Trophoblast cell (in vitro differentiated cells and primary cell): ENCODE measurements around the gene CENPN.

Experiments used
- DNase-seq, 2 donors: peaks; one replicate each; pipeline ENCODE4 v3.0.0-alpha.2; 2016
- H2AFZ ChIP-seq: 2 replicates; pipeline ENCODE4 v1.6.1; 2013; ENCODE audit warnings: low read length, moderate library complexity, mild to moderate bottlenecking; ENCODE audit not compliant: insufficient read depth, poor library complexity
- H2AK5ac ChIP-seq: 2 replicates; pipeline ENCODE4 v1.6.1; 2013; ENCODE audit warnings: mild to moderate bottlenecking, low read length
- H2BK120ac ChIP-seq: 2 replicates; pipeline ENCODE4 v1.6.1; 2013; ENCODE audit warnings: low read length, mild to moderate bottlenecking, moderate library complexity; ENCODE audit not compliant: insufficient read depth, poor library complexity
- H2BK12ac ChIP-seq: 2 replicates; pipeline ENCODE4 v1.6.1; 2013; ENCODE audit warnings: mild to moderate bottlenecking, low read length, moderate library complexity
- H2BK5ac ChIP-seq: 2 replicates; pipeline ENCODE4 v1.6.1; 2013; ENCODE audit warnings: low read length, low read depth, moderate library complexity, mild to moderate bottlenecking; ENCODE audit not compliant: poor library complexity
- H3K14ac ChIP-seq: 2 replicates; pipeline ENCODE4 v1.6.1; 2013; ENCODE audit warnings: mild to moderate bottlenecking, low read length
- H3K18ac ChIP-seq: 2 replicates; pipeline ENCODE4 v1.6.1; 2013; ENCODE audit warnings: mild to moderate bottlenecking, low read length
- H3K23ac ChIP-seq: 2 replicates; pipeline ENCODE4 v1.6.1; 2013; ENCODE audit warnings: low read length
- H3K27ac ChIP-seq: 2 replicates; pipeline ENCODE4 v1.5.1; 2013; ENCODE audit warnings: low read depth, mild to moderate bottlenecking, inconsistent platforms, low read length, moderate library complexity
- H3K27me3 ChIP-seq: 2 replicates; pipeline ENCODE4 v1.6.1; 2013; ENCODE audit warnings: inconsistent platforms, mild to moderate bottlenecking, low read length, moderate library complexity; ENCODE audit not compliant: insufficient read depth
- H3K36me3 ChIP-seq, 2 experiments: 1 replicate in 1 of 2; 2 replicates in 1 of 2; pipeline ENCODE4 v1.6.1; 2013; ENCODE audit warnings: low read length in 2 of 2, mild to moderate bottlenecking in 2 of 2, moderate library complexity in 1 of 2; ENCODE audit not compliant: insufficient read depth in 2 of 2, control insufficient read depth in 1 of 2
- H3K4ac ChIP-seq: 2 replicates; pipeline ENCODE4 v1.6.1; 2013; ENCODE audit warnings: low read depth, mild to moderate bottlenecking, low read length, moderate library complexity
- H3K4me1 ChIP-seq, 2 experiments: 1 replicate in 1 of 2; 2 replicates in 1 of 2; pipeline ENCODE4 v1.6.1; 2013; ENCODE audit warnings: low read length in 2 of 2, mild to moderate bottlenecking in 2 of 2, moderate library complexity in 1 of 2; ENCODE audit not compliant: insufficient read depth in 2 of 2, control insufficient read depth in 1 of 2
- H3K4me2 ChIP-seq: 2 replicates; pipeline ENCODE4 v1.6.1; 2013; ENCODE audit warnings: inconsistent platforms, mild to moderate bottlenecking, low read length, moderate library complexity
- H3K4me3 ChIP-seq: 2 replicates; pipeline ENCODE4 v1.5.1; 2013; ENCODE audit warnings: mild to moderate bottlenecking, low read depth, low read length, inconsistent platforms
- H3K79me1 ChIP-seq: one replicate; pipeline ENCODE4 v1.6.1; 2013; ENCODE audit warnings: low read length
- H3K79me2 ChIP-seq: 2 replicates; pipeline ENCODE4 v1.6.1; 2013; ENCODE audit warnings: low read length, mild to moderate bottlenecking; ENCODE audit not compliant: control insufficient read depth, insufficient read depth, poor library complexity
- H3K9ac ChIP-seq: 2 replicates; pipeline ENCODE4 v1.6.1; 2013; ENCODE audit warnings: mild to moderate bottlenecking, low read length
- H3K9me3 ChIP-seq: 2 replicates; pipeline ENCODE4 v1.6.1; 2013; ENCODE audit warnings: low read depth, mild to moderate bottlenecking, control low read depth, inconsistent platforms, low read length; ENCODE audit not compliant: insufficient read depth
- H4K12ac ChIP-seq: 2 replicates; pipeline ENCODE4 v1.6.1; 2013; ENCODE audit warnings: low read depth, mild to moderate bottlenecking, low read length, moderate library complexity
- H4K8ac ChIP-seq: 2 replicates; pipeline ENCODE4 v1.6.1; 2013; ENCODE audit warnings: low read depth, mild to moderate bottlenecking, low read length, moderate library complexity
- H4K91ac ChIP-seq: one replicate; pipeline ENCODE4 v1.6.1; 2013; ENCODE audit warnings: low read depth, mild to moderate bottlenecking, low read length, moderate library complexity
- WGBS: extraction: QIAGEN DNeasy Blood & Tissue Kit; methylation state at CpG from one replicate; pipeline ENCODE4 v1.1.7; 2013; ENCODE audit warnings: missing lambda C conversion rate; ENCODE audit not compliant: insufficient read length, insufficient coverage; ENCODE audit errors: extremely low coverage; 5-methylcytosine and 5-hydroxymethylcytosine counted together

Gene CENPN

GRCh38 chr16:80966617-80967016 is 40.4 kb upstream of the CENPN start:
- Histone ChIP-seq H2BK5ac (no peak overlapping the region), H3K27ac (no peak overlapping the region), H4K8ac (no peak overlapping the region), H3K79me2 (no peaks in the 10 kb centered on the region), H4K91ac (no peak overlapping the region), H3K4ac (no peak overlapping the region), H3K14ac (no peak overlapping the region), H4K12ac (no peak overlapping the region), H3K9ac (no peak overlapping the region), H2BK120ac (no peak overlapping the region), H2AK5ac (no peak overlapping the region), H3K79me1 (no peaks in the 10 kb centered on the region), H3K4me2 (no peak overlapping the region), H2BK12ac (no peak overlapping the region), H3K9me3 (no peaks in the 10 kb centered on the region), H3K23ac (no peak overlapping the region), H3K27me3 (no peaks in the 10 kb centered on the region), H3K18ac (no peak overlapping the region), H3K4me1 (no peaks in the 10 kb centered on the region), H3K36me3 (no peaks in the 10 kb centered on the region), H2AFZ (no peak overlapping the region), H3K4me3 (no peak overlapping the region)
- WGBS, result no CpG with 5 or more reads among the region's 4 CpGs
- no peak for DNase-seq

DNA sequence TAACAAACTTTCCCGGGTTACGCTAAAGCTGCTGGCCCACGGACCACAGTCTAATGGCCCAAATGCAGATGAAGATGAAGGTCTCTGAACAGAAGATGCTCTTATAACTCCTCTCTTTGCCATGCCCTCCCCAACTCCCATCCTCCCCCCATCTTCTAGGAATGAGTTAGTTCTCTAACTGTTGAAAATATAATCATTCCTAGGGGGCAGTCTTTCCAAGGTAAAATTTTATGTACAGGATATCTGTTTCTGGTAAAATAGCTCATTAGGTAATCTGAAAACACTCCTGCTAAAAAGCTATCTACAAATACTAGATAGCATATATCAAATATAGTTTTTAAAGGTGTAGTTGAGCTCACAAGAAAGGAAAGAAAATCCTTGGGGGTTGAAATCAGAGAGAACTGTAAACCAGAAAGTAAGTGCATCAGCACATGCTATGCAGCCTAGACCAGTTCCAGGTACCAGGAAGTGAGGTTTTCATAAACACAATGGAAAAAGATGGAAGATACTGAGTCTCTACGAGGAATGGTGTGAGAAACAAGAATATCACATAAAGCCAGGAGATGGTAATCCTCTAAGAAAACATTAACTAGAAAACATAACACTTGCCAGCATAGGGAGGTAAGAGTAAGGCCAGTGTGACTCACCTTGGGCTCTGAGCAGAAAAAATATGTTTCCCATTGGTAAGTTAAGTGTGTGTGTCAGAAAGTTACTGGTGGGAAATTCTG is 38.5 kb upstream of the CENPN start:
- no peaks in the 10 kb centered on the region for H3K79me1 ChIP-seq
- H4K91ac ChIP-seq, result no peak overlapping the region
- H2AK5ac ChIP-seq, result no peak overlapping the region
- no CpG with 5 or more reads among the region's 4 CpGs for WGBS
- no peaks in the 10 kb centered on the region for H3K27me3 ChIP-seq
- H3K4me3 ChIP-seq, result no peak overlapping the region
- DNase-seq, result no peak
- H3K9me3 ChIP-seq, result no peaks in the 10 kb centered on the region
- no peak overlapping the region for H2BK120ac ChIP-seq
- no peak overlapping the region for H3K27ac ChIP-seq
- H3K23ac ChIP-seq, result no peak overlapping the region
- H3K4me1 ChIP-seq, result no peaks in the 10 kb centered on the region
- H3K9ac ChIP-seq, result no peak overlapping the region
- no peak overlapping the region for H2BK5ac ChIP-seq
- peaks cover 2 to 3% of the 10 kb centered on the region in 2 experiments for H3K36me3 ChIP-seq
- H2BK12ac ChIP-seq, result no peak overlapping the region
- no peak overlapping the region for H4K8ac ChIP-seq
- no peak overlapping the region for H4K12ac ChIP-seq
- no peak overlapping the region for H3K18ac ChIP-seq
- no peak overlapping the region for H3K4ac ChIP-seq
- no peak overlapping the region for H2AFZ ChIP-seq
- no peaks in the 10 kb centered on the region for H3K79me2 ChIP-seq
- H3K4me2 ChIP-seq, result no peak overlapping the region
- H3K14ac ChIP-seq, result no peak overlapping the region

DNA sequence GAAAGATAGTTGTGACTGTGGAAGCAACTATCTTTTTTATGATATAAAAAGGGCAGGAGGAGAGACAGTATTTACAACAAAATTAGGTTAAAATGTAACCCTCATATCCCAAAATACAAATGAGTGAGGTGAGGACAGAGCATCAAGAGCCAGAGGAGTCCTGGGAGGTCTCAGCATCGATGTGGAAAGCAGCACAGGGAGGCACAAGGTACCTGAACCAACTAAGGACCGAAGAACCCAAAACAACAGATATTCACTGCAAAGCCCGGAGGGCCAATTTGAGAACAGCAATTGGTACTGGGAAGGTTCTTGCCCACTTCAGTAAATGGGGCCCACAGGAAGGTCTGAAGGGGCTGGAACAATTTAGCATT is 37.9 kb upstream of the CENPN start:
- Histone ChIP-seq H2BK120ac (no peak overlapping the region), H2BK5ac (no peak overlapping the region), H3K14ac (no peak overlapping the region), H3K18ac (no peak overlapping the region), H4K8ac (no peak overlapping the region), H3K9me3 (no peaks in the 10 kb centered on the region), H2AK5ac (no peak overlapping the region), H3K36me3 (peaks cover 2 to 4% of the 10 kb centered on the region in 2 experiments), H2AFZ (no peak overlapping the region), H3K27me3 (no peaks in the 10 kb centered on the region), H3K9ac (no peak overlapping the region), H4K12ac (no peak overlapping the region), H3K4me1 (no peaks in the 10 kb centered on the region), H4K91ac (no peak overlapping the region), H3K23ac (no peak overlapping the region), H3K79me2 (no peaks in the 10 kb centered on the region), H3K4me3 (no peak overlapping the region), H2BK12ac (no peak overlapping the region), H3K4me2 (no peak overlapping the region), H3K79me1 (no peaks in the 10 kb centered on the region), H3K27ac (no peak overlapping the region), H3K4ac (no peak overlapping the region)
- DNase-seq, result no peak
- WGBS, result no CpG with 5 or more reads among the region's 3 CpGs

DNA sequence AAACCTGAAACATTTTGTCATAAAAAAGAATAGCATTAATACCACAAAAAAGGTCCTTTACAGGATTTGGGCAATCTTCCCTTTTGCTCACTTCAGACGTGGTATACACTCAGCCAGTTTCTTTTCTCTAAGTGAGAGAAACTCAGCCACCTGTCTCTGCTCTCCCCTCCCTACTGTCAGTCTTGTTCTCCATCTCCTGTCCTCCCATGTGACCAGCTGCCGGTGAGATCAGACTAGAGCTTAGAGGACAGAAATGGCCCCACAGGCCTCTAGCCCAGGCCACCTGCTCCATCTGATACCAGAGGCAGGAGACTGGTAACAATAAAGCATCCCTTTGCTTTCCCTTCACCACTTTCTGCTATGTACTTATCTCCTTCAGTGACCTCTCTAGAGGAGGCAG is 35.2 kb upstream of the CENPN start:
- no peak overlapping the region for H3K23ac ChIP-seq
- H3K4me1 ChIP-seq, result no peaks in the 10 kb centered on the region
- no peak overlapping the region for H3K18ac ChIP-seq
- no peak overlapping the region for H2AK5ac ChIP-seq
- no peaks in the 10 kb centered on the region for H3K79me2 ChIP-seq
- no peak for DNase-seq
- no CpG with 5 or more reads among the region's 2 CpGs for whole genome bisulfite sequencing
- no peaks in the 10 kb centered on the region for H3K9me3 ChIP-seq
- H4K8ac ChIP-seq, result no peak overlapping the region
- H3K36me3 ChIP-seq, result peaks cover 4 to 7% of the 10 kb centered on the region in 2 experiments
- H2BK12ac ChIP-seq, result no peak overlapping the region
- H3K79me1 ChIP-seq, result no peaks in the 10 kb centered on the region
- H3K27me3 ChIP-seq, result no peaks in the 10 kb centered on the region
- H2BK120ac ChIP-seq, result no peak overlapping the region
- no peak overlapping the region for H4K91ac ChIP-seq
- H3K4ac ChIP-seq, result no peak overlapping the region
- H3K4me3 ChIP-seq, result no peak overlapping the region
- no peak overlapping the region for H3K9ac ChIP-seq
- no peak overlapping the region for H2AFZ ChIP-seq
- H3K27ac ChIP-seq, result no peak overlapping the region
- H4K12ac ChIP-seq, result no peak overlapping the region
- H3K4me2 ChIP-seq, result no peak overlapping the region
- no peak overlapping the region for H2BK5ac ChIP-seq
- H3K14ac ChIP-seq, result no peak overlapping the region
